Measurements from ENCODE around the gene GOLGA6L4. TPM values are rescaled to one million over a fixed set of nuclear protein-coding genes. Genes with fewer than 3 reads are reported as not detected.
A peak's percentile ranks its signal among the peaks of the same experiment; 100 is the strongest.
"Not testable (repeated sequence)": the region's sequence is repeated elsewhere in the genome, so short reads cannot be mapped to it uniquely, and the experiment has no call there.

GOLGA6L4 gene
- 1 to 10 TPM; 1.5 to 9.4 (median 3.1) TPM for total RNA-seq

DNA sequence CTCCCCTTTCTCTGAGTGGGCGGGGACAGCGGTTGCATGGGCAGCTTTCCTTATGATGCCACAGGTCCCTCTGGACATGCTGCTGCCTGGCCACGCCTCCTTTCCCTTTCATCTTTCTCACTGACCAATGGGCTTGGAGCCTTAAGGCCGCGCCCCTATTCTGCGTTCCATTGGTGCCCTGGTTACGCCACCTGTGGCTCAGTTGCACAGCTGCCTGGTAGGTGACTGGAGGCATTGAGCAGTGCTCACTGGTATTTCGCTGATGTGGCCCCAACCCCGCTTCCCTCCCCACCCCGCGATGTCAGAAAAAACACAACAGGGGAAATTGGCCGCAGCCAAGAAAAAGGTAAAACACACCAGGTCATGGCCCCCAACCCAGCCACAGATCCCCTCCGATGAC, at the start of gene GOLGA6L4:
Gene GOLGA6L4 (plus strand): TSS at position 201 of the 400 bp plus-strand sequence. CDS start 62 bp downstream, at position 263.
- H3K27me3 ChIP-seq; DNase-seq; H3K4me3 ChIP-seq; H3K4me1 ChIP-seq; H3K9me3 ChIP-seq; H3K36me3 ChIP-seq; H3K27ac ChIP-seq; ATAC-seq (ENCODE audit: low FRiP score in 2 of 2): not testable (repeated sequence)
- no CpG with 5 or more reads among the region's 13 CpGs for WGBS, 2 donors

DNA sequence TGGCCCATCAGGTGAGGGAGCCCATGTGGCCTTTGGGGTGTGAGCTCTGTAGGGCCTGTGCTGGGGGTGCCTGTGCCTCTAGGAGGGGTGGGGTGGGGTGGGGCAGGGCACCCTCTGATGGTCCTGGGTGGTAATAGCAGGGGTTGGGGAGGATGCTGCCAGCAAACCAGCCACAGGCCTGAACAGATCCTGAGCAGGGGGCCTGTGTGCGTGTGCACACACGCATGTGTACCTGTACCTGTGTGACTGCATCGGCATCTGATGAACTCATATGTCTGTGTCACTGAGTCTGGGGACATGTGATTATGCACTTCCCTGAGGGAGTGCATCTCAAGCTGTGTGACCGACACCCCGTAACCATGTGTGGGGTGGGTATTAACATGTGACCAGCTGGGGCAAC, 42.6 kb upstream of the GOLGA6L4 start:
- not testable (repeated sequence) for DNase-seq; H3K36me3 ChIP-seq; H3K27me3 ChIP-seq; H3K27ac ChIP-seq; H3K4me3 ChIP-seq; ATAC-seq (ENCODE audit: low FRiP score in 2 of 2); H3K9me3 ChIP-seq; H3K4me1 ChIP-seq
- no CpG with 5 or more reads among the region's 5 CpGs for WGBS, 2 donors

- not testable (repeated sequence) for H3K27me3 ChIP-seq, H3K4me1 ChIP-seq, H3K9me3 ChIP-seq, H3K27ac ChIP-seq, H3K4me3 ChIP-seq, DNase-seq, H3K36me3 ChIP-seq
- WGBS, 2 donors, result no CpG with 5 or more reads among the region's 8 CpGs
- peak; percentile 90 to 95 for ATAC-seq (ENCODE audit: low FRiP score in 2 of 2)
These were observed 40.0 kb upstream of the GOLGA6L4 start for GRCh38 chr15:84195603-84196002.

DNA sequence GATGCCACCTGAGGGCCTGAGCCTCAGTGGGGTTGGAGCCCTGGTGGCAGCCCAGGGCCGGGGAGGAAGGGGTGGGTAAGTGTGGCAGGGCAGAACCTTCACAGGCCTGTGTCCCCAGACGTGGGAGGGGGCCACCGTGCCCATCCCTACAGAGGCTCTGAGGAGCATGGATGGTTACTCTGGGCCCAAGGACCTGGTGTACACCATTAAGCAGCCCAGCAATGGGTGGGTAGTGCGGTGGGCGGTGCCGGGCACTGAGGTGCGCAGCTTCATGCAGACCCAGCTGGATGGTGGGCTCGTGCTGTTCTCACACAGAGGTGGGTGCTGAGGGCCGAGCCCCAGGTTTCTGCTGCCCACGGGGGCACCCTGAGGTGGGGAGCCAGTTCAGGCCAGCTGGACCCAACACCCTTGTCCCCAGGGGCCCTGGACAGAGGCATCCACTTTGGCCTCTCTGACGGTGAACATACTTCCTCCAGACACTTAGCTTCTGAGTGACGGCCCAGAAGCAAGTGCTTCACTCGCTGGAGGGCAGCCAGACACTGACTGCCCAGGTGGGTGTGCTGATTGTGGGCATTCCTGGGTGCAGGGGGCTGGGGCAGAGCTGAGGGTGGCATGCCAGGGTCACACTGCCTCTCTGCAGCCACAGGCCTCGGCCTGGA, 38.9 kb upstream of the GOLGA6L4 start:
- DNase-seq, H3K4me3 ChIP-seq, H3K27me3 ChIP-seq, H3K36me3 ChIP-seq, H3K27ac ChIP-seq, H3K9me3 ChIP-seq, H3K4me1 ChIP-seq: not testable (repeated sequence)
- ATAC-seq (ENCODE audit: low FRiP score in 2 of 2), result peak; percentile 58 to 89
- no CpG with 5 or more reads among the region's 14 CpGs for WGBS, 2 donors

- ATAC-seq (ENCODE audit: low FRiP score in 2 of 2), result peak in 1 of 2 donors; percentile 42
- WGBS, 2 donors, result no CpG with 5 or more reads among the region's 16 CpGs
- DNase-seq, H3K27ac ChIP-seq, H3K4me3 ChIP-seq, H3K27me3 ChIP-seq, H3K36me3 ChIP-seq, H3K4me1 ChIP-seq, H3K9me3 ChIP-seq: not testable (repeated sequence)
These were observed 35.7 kb upstream of the GOLGA6L4 start for GRCh38 chr15:84199865-84200264.

- peak in 1 of 2 donors; percentile 2 for DNase-seq
- H3K4me3 ChIP-seq; ATAC-seq (ENCODE audit: low FRiP score in 2 of 2); H3K4me1 ChIP-seq; H3K36me3 ChIP-seq; H3K9me3 ChIP-seq; H3K27me3 ChIP-seq; H3K27ac ChIP-seq: not testable (repeated sequence)
- 31% methylated on average over 3 of the region's 7 CpGs; no CpG with 5 or more reads in 1 of the 2 donors for WGBS, 2 donors
- peak in 1 of 6 experiments; percentile 18 for TF ChIP-seq CTCF (IDR thresholded peaks at IDR 0.05)
These were observed 10.9 kb downstream of the GOLGA6L4 start for GRCh38 chr15:84246441-84246840.

Small RNA genes lying within 50 kb of the gene (small RNA-seq; reads per million reads assigned to genes)
- gene RN7SL331P (0 reads per million in 4 donors), gene UBE2Q2P8 (0 reads per million in 4 donors)
